ENCODE data around the gene AANAT. TPM values are rescaled to one million over a fixed set of nuclear protein-coding genes. Genes with fewer than 3 reads are reported as not detected.

AANAT gene
- total RNA-seq = 0.25 TPM in 1 of 2 replicates, not detected in the other

GRCh38 chr17:76467366-76467765, at the start of gene AANAT:
Gene AANAT, plus strand, starts transcription at chr17:76467603. Its CDS starts 1,144 bp downstream, at chr17:76468747.

GRCh38 chr17:76452660-76453430, 14.6 kb upstream of the AANAT start, which contains the start of gene UBE2O:
Gene UBE2O, minus strand, starts transcription at chr17:76453152. Its CDS starts 11 bp downstream, at chr17:76453141.

GRCh38 chr17:76501018-76501826, 33.8 kb downstream of the AANAT start, which contains the start of gene RHBDF2:
Gene RHBDF2, minus strand, starts transcription at chr17:76501423. Its CDS starts 19,899 bp downstream, at chr17:76481524.

Other genes with a start within 250 kb of the AANAT start
- 2.4 and 4.9 TPM in 2 replicates for gene RNF157, start 227.1 kb upstream of the AANAT start, total RNA-seq
- 16.5 and 35.5 TPM in 2 replicates for gene UBALD2, start 202.3 kb upstream of the AANAT start, total RNA-seq
- 1.6 and 1.9 TPM in 2 replicates for gene QRICH2, start 159.3 kb upstream of the AANAT start, total RNA-seq
- 43.7 and 53.9 TPM in 2 replicates for gene PRPSAP1, start 113.7 kb upstream of the AANAT start, total RNA-seq
- gene SPHK1, start 83.0 kb upstream of the AANAT start, total RNA-seq = 24.1 and 96.6 TPM in 2 replicates
- 14.5 and 21.2 TPM in 2 replicates for gene UBE2O, start 14.5 kb upstream of the AANAT start, total RNA-seq
- gene RHBDF2, start 33.8 kb downstream of the AANAT start, total RNA-seq = 59.3 and 64.5 TPM in 2 replicates
- gene CYGB, start 70.1 kb downstream of the AANAT start, total RNA-seq = 2.8 and 5.3 TPM in 2 replicates
- gene PRCD, start 72.4 kb downstream of the AANAT start, total RNA-seq = 0.33 and 0.38 TPM in 2 replicates
- gene ST6GALNAC2, start 118.3 kb downstream of the AANAT start, total RNA-seq = 0.33 and 6.6 TPM in 2 replicates
- gene ST6GALNAC1, start 176.2 kb downstream of the AANAT start, total RNA-seq = 0.25 TPM in 1 of 2 replicates, not detected in the other
- gene MXRA7, start 243.4 kb downstream of the AANAT start, total RNA-seq = 145 and 167 TPM in 2 replicates

Data from mesangial cell (primary cell).